ENCODE data around the gene LENEP. TPM values are rescaled to one million over a fixed set of nuclear protein-coding genes. Genes with fewer than 3 reads are reported as not detected.

The LENEP gene
- total RNA-seq, 4 donors from 2014 or later, result not detected

- intact Hi-C loops (cut with DNase I), result no loop called here
Measured at GRCh38 chr1:155004352-155005075, 11.1 kb downstream of the LENEP start.

DNA sequence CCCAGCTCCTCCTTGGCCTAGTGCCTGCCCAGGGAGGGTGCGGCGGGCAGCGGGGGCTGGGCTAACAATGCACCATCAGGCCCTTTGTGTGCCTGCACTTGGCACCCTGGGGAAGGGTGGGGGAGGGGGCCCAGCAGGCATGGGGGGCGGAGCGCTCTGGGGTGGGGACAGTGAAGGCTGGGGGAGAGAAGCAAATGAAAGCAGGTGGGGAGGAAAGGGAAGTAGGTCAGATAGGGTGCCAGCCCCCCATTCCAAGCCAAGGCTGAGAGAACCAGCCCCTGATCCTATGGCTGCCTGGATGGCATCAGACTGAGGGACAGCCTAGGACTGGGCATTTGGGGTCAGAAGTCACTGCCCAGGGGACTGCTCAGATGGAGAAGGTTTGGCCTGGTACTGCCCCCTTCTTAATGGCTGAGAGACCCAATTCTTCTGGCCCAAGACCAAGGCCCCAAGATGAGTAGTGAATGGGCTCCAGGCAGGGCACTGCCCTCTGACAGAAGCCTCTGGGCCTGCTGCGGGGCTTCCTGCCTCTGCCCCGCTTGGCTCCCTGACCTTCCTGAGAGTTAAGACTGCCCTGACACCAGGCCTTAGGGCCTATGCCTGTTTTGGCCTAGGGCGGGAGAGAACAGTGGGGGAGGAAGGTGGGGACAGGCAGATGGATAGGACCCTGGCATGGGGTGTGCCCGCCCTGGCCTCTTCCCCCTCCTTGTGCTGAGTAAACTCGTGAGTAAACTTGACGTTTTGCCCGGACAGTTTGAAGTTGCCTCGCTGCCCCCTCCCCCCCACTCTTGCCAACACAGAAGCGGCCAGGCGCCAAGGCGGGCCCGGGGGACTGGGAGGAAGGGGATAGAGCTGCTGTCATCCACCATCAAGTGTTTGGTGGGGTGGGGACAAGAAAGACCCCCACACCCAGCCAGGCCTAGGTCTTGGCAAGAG, 12.0 kb downstream of the LENEP start:
- no peaks in the 10 kb centered on the region for H3K36me3 ChIP-seq
- H3K4me1 ChIP-seq, result peaks cover 60 to 61% of the 10 kb centered on the region in 2 donors
- peak; percentile 93 to 97 for DNase-seq
- H3K27me3 ChIP-seq, result no peaks in the 10 kb centered on the region
- intact Hi-C loops (cut with DNase I), result no loop called here
- peak overlapping the region; percentile 91 to 99 (median 95) for H3K27ac ChIP-seq
- TF ChIP-seq CTCF (IDR thresholded peaks at IDR 0.05) (no peak), POLR2A (IDR thresholded peaks at IDR 0.05) (peak in 1 of 2 donors; percentile 43)
- WGBS, 2 donors, result 25 to 38% methylated on average over 15 to 17 of the region's 17 CpGs
- no peaks in the 10 kb centered on the region for H3K9me3 ChIP-seq
- peak overlapping the region in 1 of 3 donors; percentile 86 for H3K4me3 ChIP-seq (replicated peaks in 1 of 3)

More at GRCh38 chr1:155004352-155005075, 11.1 kb downstream of the LENEP start:
- H3K36me3 ChIP-seq, result no peaks in the 10 kb centered on the region
- TF ChIP-seq POLR2A (IDR thresholded peaks at IDR 0.05) (no peak), CTCF (IDR thresholded peaks at IDR 0.05) (no peak)
- H3K4me1 ChIP-seq, result peaks cover 61 to 65% of the 10 kb centered on the region in 2 donors
- peak overlapping the region; percentile 91 to 99 (median 95) for H3K27ac ChIP-seq
- DNase-seq, result no peak
- peak overlapping the region; percentile 25 to 93 (median 86) for H3K4me3 ChIP-seq (replicated peaks in 1 of 3)
- H3K27me3 ChIP-seq, result no peaks in the 10 kb centered on the region
- WGBS, 2 donors, result 21 to 34% methylated on average over 5 of the region's 5 CpGs
- H3K9me3 ChIP-seq, result no peaks in the 10 kb centered on the region

DNA sequence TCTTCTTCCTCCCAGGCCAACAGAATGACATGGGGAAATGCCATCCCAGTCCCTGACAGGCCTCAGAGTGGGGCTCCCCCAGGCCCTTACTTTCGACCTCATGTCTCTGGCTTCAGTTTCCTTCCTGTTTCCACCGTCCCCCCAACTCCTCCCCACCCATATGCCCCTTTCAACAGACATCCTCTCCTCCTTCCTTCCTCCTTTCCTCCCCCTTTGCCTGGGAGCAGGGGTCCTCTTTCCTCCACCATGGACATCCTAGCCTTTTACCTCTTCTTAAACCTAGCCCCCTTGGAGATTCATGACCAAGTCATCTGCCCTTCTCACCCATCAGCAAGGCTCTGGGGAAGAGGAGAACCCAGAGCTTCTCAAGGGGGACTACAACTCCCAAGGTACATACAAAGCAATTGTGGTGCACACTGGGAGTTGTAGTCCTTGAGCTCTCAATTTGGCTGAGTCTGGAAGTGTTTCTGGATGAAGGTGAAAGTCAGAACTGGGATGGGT, 13.3 kb downstream of the LENEP start:
- Histone ChIP-seq H3K36me3 (no peaks in the 10 kb centered on the region), H3K4me3 (replicated peaks in 1 of 3) (no peak overlapping the region), H3K27me3 (no peaks in the 10 kb centered on the region), H3K27ac (peak overlapping the region; percentile 83 to 99 (median 95)), H3K9me3 (no peaks in the 10 kb centered on the region), H3K4me1 (peaks cover 73% of the 10 kb centered on the region in 2 donors)
- intact Hi-C loops (cut with DNase I), result no loop called here
- TF ChIP-seq CTCF (IDR thresholded peaks at IDR 0.05) (no peak), POLR2A (IDR thresholded peaks at IDR 0.05) (no peak)
- 45 to 59% methylated on average over 2 of the region's 2 CpGs for WGBS, 2 donors
- DNase-seq, result no peak

DNA sequence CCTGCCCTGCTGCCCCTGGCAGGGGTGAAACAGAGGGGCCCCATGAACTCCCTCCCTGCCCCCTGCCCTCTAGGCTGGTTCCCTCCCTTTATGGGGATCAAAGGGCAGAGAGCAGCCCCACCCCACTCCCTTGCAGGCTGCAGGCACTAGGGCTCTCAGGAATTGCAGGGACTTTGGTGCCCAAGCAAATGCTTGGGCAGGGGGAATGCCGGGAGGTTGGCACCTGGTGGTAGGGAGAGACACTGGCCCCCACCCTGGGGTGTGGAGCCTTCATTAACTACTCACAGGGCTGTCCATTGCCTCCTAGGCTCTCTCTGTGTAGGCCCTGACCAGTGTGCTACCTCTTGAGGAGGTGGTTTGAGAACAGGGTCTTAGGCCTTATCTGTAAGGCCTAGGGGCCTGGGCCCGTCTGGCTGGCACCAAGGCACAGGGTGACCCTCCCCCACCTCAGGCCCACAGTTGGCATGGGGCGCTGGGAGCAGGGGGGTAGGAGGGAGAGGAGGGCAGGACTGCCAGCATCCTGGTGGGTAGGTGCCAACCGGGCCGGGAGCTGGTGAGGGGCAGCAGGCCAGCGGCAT, 14.0 kb downstream of the LENEP start:
- no peaks in the 10 kb centered on the region for H3K27me3 ChIP-seq
- WGBS, 2 donors, result 27 to 57% methylated on average over 5 to 6 of the region's 6 CpGs
- intact Hi-C loops (cut with DNase I), result no loop called here
- no peaks in the 10 kb centered on the region for H3K9me3 ChIP-seq
- TF ChIP-seq POLR2A (IDR thresholded peaks at IDR 0.05), result no peak
- no peak for TF ChIP-seq CTCF (IDR thresholded peaks at IDR 0.05)
- peak overlapping the region; percentile 83 to 99 (median 95) for H3K27ac ChIP-seq
- peak overlapping the region in 1 of 3 donors; percentile 14 for H3K4me3 ChIP-seq (replicated peaks in 1 of 3)
- peaks cover 80% of the 10 kb centered on the region in 2 donors for H3K4me1 ChIP-seq
- DNase-seq, result peak; percentile 88 to 91
- H3K36me3 ChIP-seq, result no peaks in the 10 kb centered on the region
